Iris pigment epithelial cell (primary cell): ENCODE results near the gene KLHDC10.
"Not testable (repeated sequence)": the region's sequence is repeated elsewhere in the genome, so short reads cannot be mapped to it uniquely, and the experiment has no call there.

ENCODE experiments used
- DNase-seq: peaks from one replicate; pipeline ENCODE4 v3.0.0-alpha.2; 2011; ENCODE audit warnings: low read depth

KLHDC10 gene

GRCh38 chr7:130069978-130070860, at the start of gene KLHDC10:
Gene KLHDC10, plus strand, starts transcription at chr7:130070534. Its CDS starts 110 bp downstream, at chr7:130070644.
- peak; percentile 99 for DNase-seq

GRCh38 chr7:130021105-130021834, 49.1 kb upstream of the KLHDC10 start:
- DNase-seq: no peak

- DNase-seq: no peak
These were observed 48.2 kb upstream of the KLHDC10 start for GRCh38 chr7:130022115-130022514.

GRCh38 chr7:130022623-130023175, 47.6 kb upstream of the KLHDC10 start:
- DNase-seq: no peak

GRCh38 chr7:130024390-130024789, 45.9 kb upstream of the KLHDC10 start:
- DNase-seq: peak; percentile 48

- DNase-seq: no peak
These were observed 37.6 kb upstream of the KLHDC10 start for GRCh38 chr7:130032698-130033097.

GRCh38 chr7:130037703-130038102, 32.6 kb upstream of the KLHDC10 start:
- peak; percentile 22 for DNase-seq

GRCh38 chr7:130040576-130040975, 29.8 kb upstream of the KLHDC10 start:
- DNase-seq: no peak

GRCh38 chr7:130047831-130048230, 22.5 kb upstream of the KLHDC10 start:
- DNase-seq: no peak

- DNase-seq: no peak
These were observed 21.4 kb upstream of the KLHDC10 start for GRCh38 chr7:130048906-130049305.

- not testable (repeated sequence) for DNase-seq
These were observed 18.1 kb upstream of the KLHDC10 start for GRCh38 chr7:130052250-130052649.

GRCh38 chr7:130055198-130055597, 15.1 kb upstream of the KLHDC10 start:
- DNase-seq: not testable (repeated sequence)

GRCh38 chr7:130062246-130062645, 8.1 kb upstream of the KLHDC10 start:
- DNase-seq: no peak

- no peak for DNase-seq
These were observed 7.3 kb upstream of the KLHDC10 start for GRCh38 chr7:130063036-130063435.

GRCh38 chr7:130064580-130064926, 5.8 kb upstream of the KLHDC10 start:
- DNase-seq: not testable (repeated sequence)

GRCh38 chr7:130065500-130066152, 4.7 kb upstream of the KLHDC10 start:
- no peak for DNase-seq

GRCh38 chr7:130069179-130069977, 956 bp upstream of the KLHDC10 start:
- DNase-seq: no peak

GRCh38 chr7:130070861-130071622, 708 bp downstream of the KLHDC10 start:
- no peak for DNase-seq

GRCh38 chr7:130071701-130072622, 1.6 kb downstream of the KLHDC10 start:
- peak; percentile 87 for DNase-seq
